Measurements from ENCODE around the gene APOO.

- TF ChIP-seq CTCF (IDR thresholded peaks at IDR 0.05) (peak in 1 of 7 experiments; percentile 22), POLR2A (IDR thresholded peaks at IDR 0.05) (no peak)
Observed at GRCh38 chrX:23919706-23920320, 12.1 kb upstream of the APOO start.
